Upper lobe of right lung (tissue), 1 donor: ENCODE measurements around the gene LDLRAP1. TPM values are rescaled to one million over a fixed set of nuclear protein-coding genes. Genes with fewer than 3 reads are reported as not detected.
"Not testable (repeated sequence)": the region's sequence is repeated elsewhere in the genome, so short reads cannot be mapped to it uniquely, and the experiment has no call there.

Experiments
- ATAC-seq: fragments of 200-7000 bp; cut with Tn5 transposase; one replicate; pipeline ENCODE4 v1.9.1; 2020; ENCODE audit warnings: mild to moderate bottlenecking, moderate library complexity
- DNase-seq: peaks from one replicate; pipeline ENCODE4 v3.0.0-alpha.2; 2020
- H3K27ac ChIP-seq: fragments of 200-600 bp; one replicate; pipeline ENCODE4 v1.8.0; 2022
- H3K27me3 ChIP-seq: fragments of 200-600 bp; one replicate; pipeline ENCODE4 v1.8.0; 2022; ENCODE audit warnings: mild to moderate bottlenecking
- H3K36me3 ChIP-seq: fragments of 200-600 bp; one replicate; pipeline ENCODE4 v1.8.0; 2022
- H3K4me1 ChIP-seq: fragments of 200-600 bp; one replicate; pipeline ENCODE4 v1.8.0; 2022
- H3K4me3 ChIP-seq: fragments of 200-600 bp; one replicate; pipeline ENCODE4 v1.8.0; 2022; ENCODE audit warnings: mild to moderate bottlenecking
- H3K9me3 ChIP-seq: fragments of 200-600 bp; one replicate; pipeline ENCODE4 v1.8.0; 2022
- CTCF ChIP-seq: fragments of 200-600 bp; IDR thresholded peaks from one replicate; pipeline ENCODE4 v1.8.0; 2022; ENCODE audit warnings: antibody characterized with exemption
- intact Hi-C: fragments of 100-400 bp; cut with DNase I; formaldehyde crosslinking; loops from one replicate; pipeline ENCODE4 v1.11.0; 2022
- total RNA-seq: library from RNA; stranded (reverse); fragmentation: NEBNext Ultra II Directional; extraction: Animal tissue kit (Norgen Biotek cat#: 25700); gene quantifications from one replicate; pipeline ENCODE4 v1.2.1, GENCODE V29; 2021
- donor health status: DM: no; HTN: yes; CAD: no; lungs with severe emphysema.

LDLRAP1 gene
- total RNA-seq, 1 donor from 2014 or later, result 35.1 TPM

DNA sequence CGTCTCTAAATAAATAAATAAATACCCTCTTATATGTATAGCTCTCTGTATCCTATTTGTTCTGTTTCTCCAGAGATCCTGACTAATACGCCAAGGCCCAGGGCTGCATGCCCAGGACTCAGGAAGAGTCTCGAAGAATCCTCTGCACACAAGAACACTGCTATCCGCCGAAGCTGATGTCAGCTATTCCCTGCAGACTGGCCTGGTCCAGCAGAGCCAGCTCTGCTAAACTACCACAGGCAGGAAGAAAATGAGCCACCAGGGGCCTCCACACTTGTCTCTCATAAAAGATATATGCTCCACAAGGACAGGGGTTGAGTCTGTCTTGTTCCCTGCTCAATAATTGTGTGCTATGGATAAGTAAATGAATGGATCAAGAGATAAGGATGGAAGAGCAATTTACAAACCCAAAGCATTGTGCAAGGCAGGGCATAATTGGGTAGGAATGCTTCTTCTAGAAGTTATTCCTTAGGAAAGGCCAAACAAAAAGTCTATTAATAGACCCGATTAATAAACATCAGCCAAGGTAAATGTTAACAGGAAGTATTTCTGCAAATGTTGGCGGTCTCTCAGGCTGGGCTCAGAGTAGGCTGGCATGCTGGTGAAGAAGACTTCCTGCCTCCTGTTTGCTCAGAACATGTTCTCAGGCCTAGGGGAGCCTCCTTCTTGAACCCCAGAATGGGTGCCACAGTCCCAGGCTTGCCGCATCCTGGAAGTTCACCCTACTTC lies 46.9 kb downstream of the LDLRAP1 start:
- ATAC-seq (peak; percentile 53), DNase-seq (peak; percentile 45)
- H3K4me3 ChIP-seq, result no peak overlapping the region
- no peaks in the 10 kb centered on the region for H3K9me3 ChIP-seq
- peak; percentile 29 for TF ChIP-seq CTCF
- intact Hi-C loops, result no loop called here
- peaks cover 14% of the 10 kb centered on the region for H3K4me1 ChIP-seq
- H3K27me3 ChIP-seq, result no peaks in the 10 kb centered on the region
- H3K27ac ChIP-seq, result no peak overlapping the region
- no peaks in the 10 kb centered on the region for H3K36me3 ChIP-seq

DNA sequence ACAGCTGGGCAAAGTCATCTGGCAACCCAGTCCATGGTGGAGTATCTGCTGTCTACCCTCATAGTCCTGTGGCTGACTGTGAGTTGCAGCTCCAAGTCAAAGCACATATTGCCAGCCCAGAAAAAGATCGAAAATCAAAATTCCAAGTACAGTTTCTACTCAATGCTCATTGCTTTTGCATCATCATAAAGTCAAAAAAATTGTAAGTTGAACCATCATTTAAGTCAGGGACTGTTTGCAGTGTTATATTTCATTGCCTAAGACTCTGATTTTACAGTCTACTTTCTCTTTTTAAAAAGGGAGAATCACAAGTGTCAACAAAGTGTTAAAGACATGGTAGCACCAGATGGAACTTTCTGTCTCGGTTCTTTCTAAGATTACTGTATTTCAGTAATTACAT lies 50.5 kb downstream of the LDLRAP1 start:
- no peaks in the 10 kb centered on the region for H3K36me3 ChIP-seq
- peaks cover 14% of the 10 kb centered on the region for H3K4me1 ChIP-seq
- no peak overlapping the region for H3K27ac ChIP-seq
- H3K4me3 ChIP-seq, result no peak overlapping the region
- DNase-seq, result no peak
- intact Hi-C loops, result no loop called here
- H3K9me3 ChIP-seq, result no peaks in the 10 kb centered on the region
- ATAC-seq, result no peak
- H3K27me3 ChIP-seq, result no peaks in the 10 kb centered on the region
- no peak for TF ChIP-seq CTCF

DNA sequence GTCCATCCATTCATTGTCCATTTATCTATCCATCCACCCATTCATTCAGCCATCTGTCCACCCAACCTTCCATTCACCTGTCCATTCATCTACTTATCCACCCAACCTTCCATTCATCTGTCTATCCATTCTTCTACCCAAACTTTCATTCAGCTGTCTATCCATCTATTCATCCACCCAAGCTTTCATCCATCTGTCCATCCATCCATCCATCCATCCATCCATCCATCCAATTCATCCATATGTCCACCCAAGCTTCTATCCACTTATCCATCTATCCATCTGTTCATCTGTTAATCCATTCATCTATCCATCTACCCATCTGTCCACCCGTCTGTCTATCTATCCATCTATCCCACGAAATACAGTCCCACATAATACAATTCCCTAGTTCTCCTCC lies 51.6 kb downstream of the LDLRAP1 start:
- no peaks in the 10 kb centered on the region for H3K27me3 ChIP-seq
- no peaks in the 10 kb centered on the region for H3K36me3 ChIP-seq
- DNase-seq, result no peak
- peaks cover 7% of the 10 kb centered on the region for H3K4me1 ChIP-seq
- no peak for ATAC-seq
- intact Hi-C loops, result no loop called here
- TF ChIP-seq CTCF, result no peak
- no peaks in the 10 kb centered on the region for H3K9me3 ChIP-seq
- no peak overlapping the region for H3K27ac ChIP-seq
- H3K4me3 ChIP-seq, result no peak overlapping the region

GRCh38 chr1:25596641-25597040 lies 53.2 kb downstream of the LDLRAP1 start:
- H3K9me3 ChIP-seq, intact Hi-C loops, ATAC-seq, H3K27ac ChIP-seq, H3K4me1 ChIP-seq, H3K36me3 ChIP-seq, H3K27me3 ChIP-seq, H3K4me3 ChIP-seq, DNase-seq: not testable (repeated sequence)

- Histone ChIP-seq H3K9me3 (no peaks in the 10 kb centered on the region), H3K4me1 (no peaks in the 10 kb centered on the region), H3K4me3 (no peak overlapping the region), H3K27ac (no peak overlapping the region), H3K36me3 (no peaks in the 10 kb centered on the region), H3K27me3 (no peaks in the 10 kb centered on the region)
- DNase-seq (no peak), ATAC-seq (no peak)
- intact Hi-C loops, result no loop called here
- TF ChIP-seq CTCF, result no peak
Observed at GRCh38 chr1:25598879-25599278, 55.5 kb downstream of the LDLRAP1 start.

GRCh38 chr1:25599969-25600610 lies 56.7 kb downstream of the LDLRAP1 start:
- Histone ChIP-seq H3K36me3 (no peaks in the 10 kb centered on the region), H3K27ac (no peak overlapping the region), H3K9me3 (no peaks in the 10 kb centered on the region), H3K4me1 (no peaks in the 10 kb centered on the region), H3K27me3 (no peaks in the 10 kb centered on the region), H3K4me3 (no peak overlapping the region)
- ATAC-seq (no peak), DNase-seq (no peak)
- intact Hi-C loops, result no loop called here
- TF ChIP-seq CTCF, result no peak

- H3K27me3 ChIP-seq, intact Hi-C loops, H3K4me1 ChIP-seq, H3K4me3 ChIP-seq, ATAC-seq, DNase-seq, H3K9me3 ChIP-seq, H3K36me3 ChIP-seq, H3K27ac ChIP-seq: not testable (repeated sequence)
Observed at GRCh38 chr1:25600971-25601699, 57.7 kb downstream of the LDLRAP1 start.

GRCh38 chr1:25603779-25604538 lies 60.6 kb downstream of the LDLRAP1 start:
- H3K27me3 ChIP-seq, H3K36me3 ChIP-seq, H3K9me3 ChIP-seq, H3K4me1 ChIP-seq, H3K27ac ChIP-seq, intact Hi-C loops, DNase-seq, ATAC-seq, H3K4me3 ChIP-seq: not testable (repeated sequence)
